ENCODE results near the gene ZNF536.

GRCh38 chr19:30426864-30427263 lies 54.7 kb downstream of the ZNF536 start:
- TF ChIP-seq CTCF (IDR thresholded peaks at IDR 0.05; ENCODE audit: extremely low read depth in 1 of 2, insufficient read depth in 1 of 2, low read depth in 1 of 2, low read length in 2 of 2) (no peak), POLR2A (IDR thresholded peaks at IDR 0.05; ENCODE audit: low read depth, low read length) (no peak), POLR2AphosphoS5 (IDR thresholded peaks at IDR 0.05; ENCODE audit: insufficient read depth, low read depth, low read length) (no peak), FOS (IDR thresholded peaks at IDR 0.05; ENCODE audit: borderline replicate concordance, insufficient read depth, low read length) (no peak), GATA2 (IDR thresholded peaks at IDR 0.05; ENCODE audit: insufficient read depth, insufficient read length, low read depth, low read length) (no peak), EZH2 (IDR thresholded peaks at IDR 0.05; ENCODE audit: borderline replicate concordance, low read depth, low read length, severe bottlenecking) (no peak), MAX (IDR thresholded peaks at IDR 0.05; ENCODE audit: insufficient read depth, insufficient read length) (no peak)
